ENCODE measurements around the gene CARD10.
"Not testable (repeated sequence)": the region's sequence is repeated elsewhere in the genome, so short reads cannot be mapped to it uniquely, and the experiment has no call there.

Gene CARD10

DNA sequence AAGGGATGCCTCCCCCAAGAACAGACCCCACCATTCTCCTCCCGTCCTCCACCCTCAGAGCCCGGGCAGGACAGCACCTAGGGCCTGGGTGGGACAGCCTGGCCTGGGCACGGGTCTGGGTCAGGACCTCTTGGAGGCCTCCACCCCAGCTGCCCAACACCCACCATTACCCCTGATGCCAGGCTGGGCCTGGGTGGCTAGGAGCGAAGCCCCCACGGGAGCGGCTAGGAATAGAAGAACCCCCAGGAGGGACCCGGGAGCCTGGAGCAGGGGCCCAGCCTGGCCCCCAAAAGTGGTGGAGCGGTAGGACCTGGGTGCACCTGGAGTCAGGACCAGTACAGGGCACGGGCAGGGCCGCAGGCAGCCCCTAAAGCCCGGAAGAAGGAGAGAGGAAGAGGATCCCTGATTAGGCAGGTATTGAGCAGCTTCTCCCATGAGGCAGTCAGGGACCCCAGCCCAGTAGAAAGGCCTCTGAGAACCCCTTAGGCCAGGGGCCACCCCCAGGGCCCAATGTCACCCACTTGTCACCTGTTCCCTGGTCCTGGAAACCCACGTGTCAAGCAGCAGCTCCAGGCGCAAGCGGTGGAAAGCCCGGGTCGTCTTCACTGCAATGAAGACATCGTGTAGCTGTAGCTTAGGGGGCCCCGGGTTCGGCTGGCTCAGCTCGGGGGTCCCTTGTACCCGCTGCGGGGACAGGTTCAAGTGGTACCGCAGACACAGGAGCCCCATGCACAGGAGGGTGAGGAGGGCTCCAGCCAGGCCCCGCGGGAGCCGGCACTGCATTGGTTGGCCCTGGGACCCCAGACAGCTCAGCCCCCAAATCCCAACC lies 33.6 kb downstream of the CARD10 start:
- peak; percentile 62 for DNase-seq (ENCODE audit: low spot score)

DNA sequence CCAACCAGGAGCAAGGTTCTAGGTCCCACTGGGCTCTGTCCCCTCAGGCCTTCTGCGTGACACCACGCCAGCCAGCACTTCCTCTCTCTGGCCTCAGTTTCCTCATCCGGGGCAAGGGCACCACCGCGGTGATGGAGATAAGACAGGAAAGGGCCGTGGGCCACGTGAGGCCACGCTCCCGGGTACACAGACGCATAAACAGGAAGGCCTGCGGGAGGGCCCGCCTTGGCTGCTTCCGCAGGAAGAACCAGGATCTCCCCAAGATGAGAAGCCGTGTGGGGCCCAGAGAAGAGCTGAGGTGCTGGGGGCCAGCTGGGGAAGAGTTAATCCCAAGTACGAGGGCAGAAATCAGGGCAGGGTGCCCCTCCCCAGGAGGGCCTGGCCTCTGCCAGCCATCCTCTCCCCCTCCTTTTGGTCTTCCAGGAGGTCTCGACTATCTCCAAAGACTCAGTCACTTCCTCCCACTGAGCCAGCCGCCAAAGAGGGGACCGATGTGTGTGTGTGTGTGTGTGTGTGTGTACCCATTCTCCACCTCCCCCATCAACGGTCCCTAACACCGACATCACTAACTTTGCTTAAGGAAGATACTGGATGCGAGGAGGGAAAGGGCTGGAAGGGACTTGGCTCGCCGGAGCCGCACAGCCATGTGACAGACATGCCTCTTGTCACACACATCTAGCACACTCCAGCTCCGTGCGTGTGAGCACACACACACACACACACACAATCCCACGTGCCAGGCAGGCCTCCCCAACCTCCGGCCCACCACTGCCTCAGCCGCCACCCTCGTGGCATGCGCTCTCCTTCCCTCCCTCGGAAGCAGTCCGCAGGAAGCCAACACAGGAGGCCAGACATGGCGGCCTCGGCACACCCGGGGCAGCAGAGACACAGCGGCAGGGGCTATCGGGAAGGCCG lies 34.5 kb downstream of the CARD10 start:
- peak; percentile 77 for DNase-seq (ENCODE audit: low spot score)

DNA sequence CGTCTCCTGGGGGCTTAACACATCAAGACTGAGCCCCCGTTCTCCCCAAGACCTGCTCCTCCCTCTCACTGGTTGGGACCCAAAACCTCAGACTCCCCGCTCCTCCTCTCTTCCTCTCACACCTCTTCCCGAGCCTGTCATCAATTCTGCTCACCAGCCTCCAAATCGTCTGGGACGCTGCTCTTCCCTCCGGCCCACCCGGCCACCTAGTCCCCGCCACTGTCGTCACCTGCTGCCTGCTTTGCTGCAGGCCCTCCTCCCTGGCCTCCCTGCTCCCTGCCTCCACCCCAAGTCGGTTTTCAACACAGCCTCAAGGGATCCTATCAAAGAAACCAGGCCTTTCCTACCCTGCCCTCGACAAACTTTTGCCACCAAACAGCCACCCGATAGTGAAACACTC lies 36.2 kb downstream of the CARD10 start:
- no peak for DNase-seq (ENCODE audit: low spot score)

DNA sequence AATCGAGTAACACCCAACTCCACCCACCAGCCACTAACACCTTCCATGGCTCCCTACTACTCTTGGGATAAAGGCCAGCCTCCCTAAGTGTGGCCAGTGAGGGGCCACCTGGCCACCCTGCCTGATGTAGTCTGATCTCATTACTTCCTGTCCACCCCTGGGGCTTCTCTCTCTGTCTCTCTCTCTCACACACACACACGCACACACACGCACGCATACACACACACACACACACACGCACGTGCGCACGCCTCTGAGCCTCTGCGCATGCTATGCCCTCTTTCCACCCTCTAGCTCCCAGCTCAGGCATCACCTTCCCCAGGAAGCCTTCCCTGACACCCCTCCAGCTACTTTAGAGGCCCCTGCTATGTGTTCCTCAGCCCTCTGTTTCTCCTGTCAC lies 37.0 kb downstream of the CARD10 start:
- DNase-seq (ENCODE audit: low spot score), result no peak

DNA sequence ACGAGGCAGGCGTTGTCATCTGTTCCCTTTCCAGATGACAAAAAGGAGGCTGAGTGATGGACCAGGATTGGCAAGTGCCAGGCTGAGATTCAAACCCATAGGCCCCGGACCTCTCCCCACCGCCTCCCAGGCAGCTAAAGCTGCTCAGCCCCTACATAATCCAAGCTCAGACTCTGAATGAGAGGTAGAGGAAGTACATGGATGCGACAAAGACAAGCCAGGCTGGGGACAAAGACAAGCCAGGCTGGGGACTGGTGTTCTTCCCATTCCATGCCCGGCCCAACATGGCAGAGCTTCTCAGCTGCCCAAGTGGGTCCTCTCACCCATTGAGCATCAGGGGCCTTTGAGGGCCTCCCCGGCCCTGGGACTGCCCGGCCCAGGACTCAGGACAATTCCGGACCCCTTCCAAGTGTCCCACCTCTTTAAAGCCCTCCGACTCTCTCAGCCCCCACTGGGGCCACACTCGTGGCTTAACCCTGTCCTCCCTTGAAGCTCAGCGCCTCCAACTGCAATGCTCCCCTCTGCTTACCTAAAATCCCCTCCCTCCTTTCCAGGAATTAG lies 37.8 kb downstream of the CARD10 start:
- no peak for DNase-seq (ENCODE audit: low spot score)

DNA sequence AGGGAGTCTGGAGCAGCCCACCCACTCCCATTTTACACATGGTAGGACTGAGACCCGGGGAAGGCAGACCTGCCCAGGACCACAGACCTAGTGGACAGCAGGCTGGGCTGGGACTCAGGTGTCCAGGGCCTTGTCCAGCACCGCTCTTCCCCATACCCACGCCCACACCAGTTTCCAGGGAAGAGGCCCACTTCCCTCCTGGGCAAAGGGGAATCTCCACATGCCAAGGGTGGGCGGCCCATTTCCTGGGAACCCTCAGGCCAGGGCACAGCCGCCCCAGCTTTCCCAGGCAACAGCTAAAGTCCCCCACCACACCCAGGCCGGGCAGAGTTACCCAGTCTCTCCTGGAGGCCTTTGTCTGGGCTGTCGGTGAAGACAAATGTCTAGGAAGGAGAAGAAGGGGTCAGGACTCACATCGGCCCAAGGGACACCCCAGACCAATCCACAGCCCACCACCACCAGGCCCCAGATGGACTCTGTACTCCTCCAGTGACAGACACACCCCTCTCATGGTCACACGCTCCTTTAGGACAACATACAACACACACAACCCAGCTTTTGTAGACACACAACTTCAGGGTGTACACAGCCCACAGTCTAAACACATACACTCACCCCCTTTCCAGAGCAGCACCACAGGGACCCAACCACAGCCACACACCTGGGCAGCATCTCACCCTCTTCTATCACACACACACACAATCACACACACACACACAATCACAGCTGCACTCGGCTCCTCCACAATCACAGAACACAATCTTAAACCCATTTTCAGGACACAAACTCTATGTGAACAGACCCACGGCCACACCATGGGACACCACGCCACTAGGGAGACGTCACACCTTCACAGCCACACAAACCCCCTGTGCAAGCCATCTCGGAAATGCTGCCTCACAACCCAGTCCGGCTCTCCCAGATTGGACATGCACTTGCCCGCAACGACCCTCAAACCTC lies 38.5 kb downstream of the CARD10 start:
- DNase-seq (ENCODE audit: low spot score), result no peak

DNA sequence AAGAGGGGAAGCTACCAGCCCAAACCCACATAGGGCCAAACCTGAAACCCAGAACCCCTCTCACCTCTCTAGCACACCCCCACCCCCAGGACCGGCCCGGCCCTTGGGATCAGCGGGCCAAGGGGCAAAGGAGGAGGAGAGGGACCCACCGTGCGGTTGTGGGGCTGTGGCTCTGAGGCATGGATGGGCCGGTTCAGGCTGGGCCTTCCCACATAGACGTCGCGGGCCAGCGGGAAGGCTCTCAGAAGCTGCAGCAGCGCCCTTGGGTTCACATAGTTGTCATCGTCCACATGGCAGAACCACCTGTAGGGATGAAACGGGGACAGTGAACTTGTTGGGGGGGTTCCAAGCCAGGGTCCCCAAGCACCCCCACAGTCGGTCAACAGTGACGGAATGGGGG lies 40.0 kb downstream of the CARD10 start:
- no peak for DNase-seq (ENCODE audit: low spot score)

DNA sequence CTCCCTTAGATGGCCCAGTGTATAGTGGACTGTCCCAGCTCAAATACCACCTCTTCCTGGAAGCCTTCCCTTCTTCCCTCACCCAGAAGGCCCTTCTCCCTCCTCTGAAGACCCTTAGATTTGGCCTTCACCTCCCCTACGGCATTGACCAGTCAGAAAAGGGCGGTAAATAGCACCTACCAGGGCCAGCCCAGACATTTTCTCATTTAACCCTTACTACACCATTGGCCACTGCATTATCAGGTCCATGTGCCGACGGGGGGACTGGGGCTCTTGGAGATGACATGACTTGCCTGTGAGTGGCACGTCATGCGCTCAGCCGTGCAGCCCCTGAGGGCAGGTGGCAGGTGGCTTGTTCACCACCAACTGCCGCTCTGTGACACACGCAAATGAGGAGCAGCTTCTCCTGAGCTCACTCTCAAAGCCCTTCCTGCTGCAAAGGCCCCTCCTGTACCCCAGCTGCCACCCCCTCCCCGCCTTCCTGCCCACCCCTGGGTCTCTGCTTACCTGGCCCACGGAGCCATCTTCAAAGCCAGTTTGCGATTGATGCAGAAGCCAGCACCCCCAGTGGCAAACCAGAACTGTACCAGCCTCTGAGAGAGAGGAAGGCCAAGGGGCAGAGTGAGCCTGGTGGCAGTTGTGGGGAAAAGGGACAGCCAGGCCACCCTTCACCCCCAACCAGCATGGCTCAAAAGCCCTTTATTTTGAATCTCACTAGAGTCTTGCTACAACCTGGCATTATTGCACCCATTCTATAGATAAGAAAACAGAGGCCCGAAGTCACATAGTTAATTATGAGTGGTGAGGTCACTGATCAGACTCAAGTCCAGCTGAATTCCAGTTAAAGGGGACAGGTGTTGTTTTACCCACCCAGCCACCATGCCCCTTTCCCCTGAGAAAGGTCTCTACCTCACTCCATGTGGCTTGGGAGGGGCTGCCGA lies 42.6 kb downstream of the CARD10 start:
- DNase-seq (ENCODE audit: low spot score), result peak; percentile 88

DNA sequence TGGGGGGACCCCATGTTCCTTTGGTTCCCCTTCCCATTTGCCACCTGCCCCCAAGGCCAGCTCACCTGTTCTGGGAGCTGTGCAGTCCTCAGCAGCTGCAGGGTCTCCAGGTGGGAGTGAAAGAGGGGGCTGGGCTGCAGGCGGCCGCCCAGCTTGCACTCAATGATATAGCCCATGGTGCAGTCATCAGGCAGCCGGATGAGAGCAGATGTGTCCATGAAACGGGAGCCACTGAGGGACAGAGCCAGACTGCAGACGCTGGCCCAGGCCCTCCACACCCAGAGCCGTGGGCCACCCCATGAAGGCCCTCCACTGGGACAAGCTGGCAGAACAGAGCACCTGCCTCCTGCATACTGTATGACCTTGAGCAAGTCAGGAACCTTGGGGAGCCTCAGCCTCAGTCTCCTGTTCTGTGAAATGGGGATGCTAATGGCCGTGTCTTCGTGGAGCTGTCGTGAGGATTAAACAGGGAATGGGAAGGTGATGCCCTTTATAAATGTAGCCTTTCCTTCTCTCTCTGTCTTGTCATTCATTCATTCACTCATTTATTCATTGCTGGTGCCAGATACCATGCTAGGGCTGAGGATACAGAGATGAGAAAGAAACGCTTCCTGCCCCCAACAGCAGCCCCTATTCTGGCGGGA lies 44.6 kb downstream of the CARD10 start:
- no peak for DNase-seq (ENCODE audit: low spot score)

DNA sequence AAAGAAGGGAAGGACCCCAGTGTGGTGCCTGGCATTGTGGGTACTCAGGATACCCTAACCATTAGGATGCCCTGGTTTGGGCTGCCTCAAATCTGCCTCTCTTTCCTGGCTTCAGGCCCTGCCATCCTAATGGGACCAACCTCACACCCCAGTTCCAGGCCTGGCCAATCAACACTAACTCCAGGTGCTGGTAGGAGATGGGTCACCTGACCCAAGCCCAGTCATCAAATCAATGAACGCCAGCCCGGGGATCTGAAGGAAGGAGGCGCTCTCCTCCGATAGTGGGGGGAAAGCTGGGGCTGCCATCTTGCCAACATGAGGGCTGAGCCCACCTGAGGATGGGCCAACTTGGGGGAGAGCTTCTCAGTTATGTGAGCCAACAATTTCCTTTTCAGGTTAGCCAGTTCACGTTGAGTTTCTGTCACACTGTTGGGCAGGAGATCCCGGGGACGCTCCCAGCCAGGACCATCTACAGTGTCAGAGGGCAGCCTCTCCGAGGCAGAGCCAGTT lies 45.7 kb downstream of the CARD10 start:
- no peak for DNase-seq (ENCODE audit: low spot score)

DNA sequence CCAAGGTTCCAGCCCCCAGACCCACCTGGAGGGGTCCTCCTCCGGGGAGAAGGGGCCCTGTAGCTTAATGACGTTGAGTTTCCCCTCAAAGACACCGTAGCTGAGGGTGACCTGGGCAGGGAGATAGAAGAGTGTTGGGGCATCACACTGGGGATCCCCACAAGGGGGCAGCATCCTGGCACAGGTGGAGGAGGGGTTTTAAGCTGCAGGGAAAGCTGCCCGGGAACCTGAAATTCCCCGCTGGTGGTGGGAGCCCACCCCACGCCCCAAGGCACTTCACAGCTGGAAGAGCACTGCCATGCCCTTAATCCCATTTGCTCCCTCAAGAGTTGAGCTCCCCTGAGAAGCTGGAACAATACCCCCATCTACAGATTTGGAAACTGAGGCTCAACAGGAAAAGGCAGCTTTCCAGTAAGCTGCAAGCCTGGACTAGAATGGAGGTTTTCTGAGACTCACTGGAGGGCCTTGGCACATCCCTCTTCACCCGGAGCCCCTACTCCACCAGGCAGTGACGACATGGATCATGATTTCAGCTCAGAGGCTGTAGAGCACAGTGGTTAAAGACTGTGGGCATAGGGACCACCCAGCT lies 46.7 kb downstream of the CARD10 start:
- peak; percentile 62 for DNase-seq (ENCODE audit: low spot score)

DNA sequence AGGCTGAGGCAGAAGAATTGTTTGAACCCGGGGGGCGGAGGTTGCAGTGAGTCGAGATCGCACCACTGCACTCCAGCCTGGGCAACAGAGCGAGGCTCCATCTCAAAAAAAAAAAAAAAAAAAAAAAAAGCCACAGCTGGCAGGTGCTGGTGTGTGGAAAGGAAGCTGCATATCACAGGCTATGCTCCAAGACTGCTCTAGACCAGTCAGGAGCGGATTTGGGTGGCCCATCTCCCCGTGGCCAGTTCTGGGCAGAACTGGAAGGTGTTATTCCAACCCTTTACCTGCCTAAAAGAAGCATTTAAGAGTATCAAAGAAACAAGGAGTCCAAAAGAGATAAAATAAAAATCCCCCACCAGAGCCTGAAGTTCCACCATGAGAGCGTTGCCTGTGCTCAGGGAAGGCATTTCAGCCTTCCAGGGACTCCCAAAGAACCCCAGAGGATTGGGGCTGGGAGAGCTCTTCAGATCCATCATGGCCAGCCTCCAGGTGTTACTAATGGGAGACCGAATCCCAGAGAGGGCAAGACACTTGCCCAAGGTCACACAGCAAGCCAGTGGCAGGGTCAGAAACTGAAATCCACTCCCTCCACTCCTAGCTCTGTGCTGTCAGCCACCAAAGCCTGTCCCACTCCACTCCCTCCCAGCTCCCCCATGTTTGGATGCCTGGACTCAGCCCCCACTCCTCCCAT lies 47.3 kb downstream of the CARD10 start:
- peak; percentile 55 for DNase-seq (ENCODE audit: low spot score)

DNA sequence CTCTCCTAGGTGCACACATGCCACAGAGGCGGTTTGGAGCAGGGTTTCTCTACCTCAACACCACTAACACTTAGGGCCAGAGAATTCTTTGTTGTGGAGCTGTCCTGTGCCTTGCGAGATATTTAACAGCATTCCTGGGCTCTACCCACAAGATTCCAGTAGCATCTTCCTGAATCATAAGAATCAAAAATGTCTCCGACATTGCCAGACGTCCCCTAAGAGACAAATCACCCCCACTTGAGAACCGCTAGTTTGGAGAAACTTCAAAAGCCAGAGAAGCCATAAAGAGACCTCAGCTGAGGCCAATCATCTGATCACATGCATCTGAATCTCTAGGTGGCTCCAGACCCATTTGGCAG lies 49.1 kb downstream of the CARD10 start:
- no peak for DNase-seq (ENCODE audit: low spot score)

DNA sequence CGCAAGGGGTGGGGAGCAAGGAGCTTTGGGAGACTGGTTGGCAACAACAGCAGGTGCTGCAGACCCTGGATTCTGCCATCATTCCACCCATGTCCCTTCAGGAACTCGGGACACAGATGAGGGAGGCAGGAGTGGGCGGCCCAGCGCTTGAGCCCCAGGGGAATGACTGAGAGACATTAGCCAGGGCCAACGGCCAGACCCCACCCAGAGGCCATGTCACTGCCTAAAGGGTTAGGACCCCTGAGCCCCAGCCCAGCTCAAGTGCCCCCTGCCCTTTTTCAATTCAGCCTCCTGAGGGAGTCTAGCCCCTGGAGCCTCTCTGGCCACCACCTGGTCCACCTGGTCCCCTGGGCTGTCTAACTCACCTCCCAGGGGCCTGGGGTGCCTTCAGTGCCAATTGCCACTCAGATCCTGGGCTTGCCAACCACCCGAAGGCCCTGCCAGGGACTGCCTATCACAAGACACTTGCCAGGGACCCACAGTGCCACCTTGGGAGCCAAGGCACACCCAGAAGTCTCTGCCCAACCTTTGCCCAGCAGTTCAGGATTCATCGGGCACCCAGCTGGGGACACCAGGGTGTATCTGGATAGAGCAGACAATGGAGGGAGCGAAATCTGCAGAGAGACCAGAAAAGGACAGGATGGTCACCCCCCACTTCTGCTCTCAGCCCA lies 49.7 kb downstream of the CARD10 start:
- no peak for DNase-seq (ENCODE audit: low spot score)

DNA sequence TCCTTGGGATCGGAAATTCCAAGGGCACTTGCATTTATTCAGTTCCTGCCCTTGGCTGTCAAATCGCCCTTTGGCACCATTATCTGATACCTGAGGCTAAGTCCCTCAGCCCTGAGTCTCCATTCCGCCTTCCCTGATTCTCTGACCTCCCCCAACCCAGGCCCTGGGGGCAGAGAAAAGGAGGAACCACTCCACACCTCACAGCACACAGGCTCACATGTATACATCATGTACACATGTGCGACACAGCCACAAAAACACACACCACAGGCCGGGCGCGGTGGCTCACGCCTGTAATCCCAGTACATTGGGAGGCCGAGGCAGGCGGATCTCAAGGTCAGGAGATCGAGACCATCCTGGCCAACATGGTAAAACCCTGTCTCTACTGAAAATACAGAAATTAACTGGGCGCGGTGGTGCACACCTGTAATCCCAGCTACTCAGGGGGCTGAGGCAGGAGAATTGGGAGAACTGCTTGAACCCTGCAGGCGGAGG lies 51.0 kb downstream of the CARD10 start:
- not testable (repeated sequence) for DNase-seq (ENCODE audit: low spot score)

DNA sequence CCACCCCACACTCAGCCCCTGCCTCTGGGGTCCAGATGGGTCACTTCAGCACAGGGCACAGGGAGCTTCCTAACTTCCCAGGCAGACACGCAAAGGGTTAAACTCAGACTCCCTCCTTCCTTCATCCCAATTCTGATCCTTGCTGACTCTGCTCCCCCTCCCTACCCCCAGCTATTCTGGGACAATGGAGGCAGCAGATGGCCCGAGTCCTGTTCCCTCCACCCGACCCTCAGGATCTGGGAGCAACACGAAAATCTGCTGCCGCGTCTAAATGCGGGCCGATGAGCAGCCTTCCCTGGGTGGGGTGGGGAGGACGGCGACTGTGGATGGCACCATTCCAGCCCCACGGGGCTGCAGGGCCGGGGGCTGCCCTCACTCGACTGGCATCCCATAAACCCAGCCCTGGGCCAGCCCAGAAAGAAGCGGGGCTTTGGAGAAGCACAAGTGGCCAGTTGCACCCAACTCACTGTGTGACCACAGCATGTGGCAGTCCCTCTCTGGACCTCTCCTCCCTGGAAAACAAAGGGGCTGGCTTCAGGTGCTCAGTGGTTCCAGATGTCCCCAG lies 51.7 kb downstream of the CARD10 start:
- no peak for DNase-seq (ENCODE audit: low spot score)

DNA sequence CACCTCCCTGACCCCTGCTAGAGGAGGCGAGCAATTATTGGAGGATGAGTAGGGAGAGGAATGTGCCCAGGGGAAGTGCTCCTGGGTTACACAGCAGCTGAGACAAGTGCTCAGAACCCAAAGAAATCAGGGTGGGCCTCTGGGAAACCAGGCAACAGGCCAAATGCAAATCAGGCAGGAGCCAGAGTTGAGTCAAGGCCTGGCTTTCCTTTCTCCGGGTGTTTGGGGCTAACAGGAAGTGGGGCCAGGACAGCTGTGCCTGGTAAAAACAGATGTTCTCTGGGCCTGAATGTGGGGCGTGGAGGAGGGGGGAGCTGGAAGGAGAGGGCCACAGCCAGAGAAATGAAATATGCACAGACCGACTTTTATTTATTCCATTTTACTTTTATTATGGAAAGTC lies 55.0 kb downstream of the CARD10 start:
- peak; percentile 80 for DNase-seq (ENCODE audit: low spot score)

DNA sequence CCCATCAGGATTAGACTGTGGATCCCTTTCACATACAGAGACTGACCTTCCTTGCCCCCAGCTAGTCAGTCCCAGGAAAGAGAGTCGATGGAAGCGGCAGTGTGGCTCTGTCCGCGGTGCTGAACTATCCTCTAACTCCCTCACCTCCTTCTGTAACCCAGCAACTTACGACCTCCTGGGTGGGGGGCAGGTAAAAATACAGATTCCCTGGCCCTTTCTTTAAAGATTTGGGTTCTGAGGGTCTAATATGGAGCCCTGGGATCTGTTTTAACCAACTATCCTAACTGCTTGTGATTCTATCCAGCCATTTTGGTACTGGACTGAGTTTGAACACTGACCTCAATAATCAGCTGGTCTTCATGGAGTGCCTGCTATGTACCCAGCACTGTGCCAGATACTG lies 56.2 kb downstream of the CARD10 start:
- peak; percentile 42 for DNase-seq (ENCODE audit: low spot score)
